Skeletal muscle tissue (tissue), 4 donors: ENCODE measurements around the gene SHC2. TPM values are rescaled to one million over a fixed set of nuclear protein-coding genes. Genes with fewer than 3 reads are reported as not detected.
"Not testable (repeated sequence)": the region's sequence is repeated elsewhere in the genome, so short reads cannot be mapped to it uniquely, and the experiment has no call there.

Source experiments
- H3K27ac ChIP-seq: one replicate; pipeline ENCODE4 v1.7.0; 2013; ENCODE audit warnings: mild to moderate bottlenecking, low read depth, low read length, inconsistent platforms
- H3K27me3 ChIP-seq, 3 donors: one replicate each; pipeline ENCODE4 v1.7.0; 2013; ENCODE audit warnings: low read length in 3 of 3; ENCODE audit not compliant: control insufficient read depth in 3 of 3, insufficient read depth in 3 of 3
- H3K36me3 ChIP-seq, 3 donors: one replicate each; pipeline ENCODE4 v1.7.0; 2013; ENCODE audit warnings: low read length in 3 of 3; ENCODE audit not compliant: control insufficient read depth in 3 of 3, insufficient read depth in 3 of 3
- H3K4me1 ChIP-seq, 3 donors: one replicate each; pipeline ENCODE4 v1.7.0; 2013; ENCODE audit warnings: low read length in 3 of 3, mild to moderate bottlenecking in 3 of 3; ENCODE audit not compliant: control insufficient read depth in 3 of 3, insufficient read depth in 3 of 3
- H3K4me3 ChIP-seq, 3 donors: one replicate each; pipeline ENCODE4 v1.7.0; 2013; ENCODE audit warnings: low read length in 3 of 3
- H3K9ac ChIP-seq, 3 donors: one replicate each; pipeline ENCODE4 v1.7.0; 2013; ENCODE audit warnings: low read length in 3 of 3, mild to moderate bottlenecking in 3 of 3, moderate library complexity in 2 of 3, low read depth in 1 of 3
- H3K9me3 ChIP-seq, 3 donors: one replicate each; pipeline ENCODE4 v1.7.0; 2013; ENCODE audit warnings: low read length in 3 of 3; ENCODE audit not compliant: control insufficient read depth in 3 of 3
- total RNA-seq: library from RNA; depleted of rRNA; stranded (reverse); fragments of >200 nt; gene quantifications from one replicate; pipeline ENCODE4 v1.2.3, GENCODE V29; 2014
- donor health status: Osteomylitis.

SHC2 gene
- total RNA-seq, 1 donor from 2014 or later: 7.8 TPM

DNA sequence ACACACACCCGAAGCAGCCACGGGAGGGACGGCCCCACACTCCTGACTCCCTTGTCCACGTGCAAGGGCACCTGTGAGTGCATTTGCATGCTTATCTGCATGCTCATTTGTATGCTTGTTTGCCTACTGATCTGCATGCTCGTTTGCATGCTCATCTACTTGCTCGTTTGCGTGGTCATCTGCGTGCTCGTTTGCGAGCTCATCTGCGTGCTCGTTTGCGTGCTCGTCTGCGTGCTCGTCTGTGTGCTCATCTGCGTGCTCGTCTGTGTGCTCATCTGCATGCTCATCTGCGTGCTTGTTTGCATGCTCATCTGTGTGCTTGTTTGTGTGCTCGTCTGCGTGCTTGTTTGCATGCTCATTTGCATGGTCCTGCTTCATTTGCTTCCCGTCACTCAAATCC lies 23.8 kb downstream of the SHC2 start:
- Histone ChIP-seq H3K36me3 (peaks cover 0 to 4% (median 4%) of the 10 kb centered on the region in 3 donors), H3K4me1 (peaks cover 5 to 14% (median 10%) of the 10 kb centered on the region in 3 donors), H3K4me3 (no peak overlapping the region), H3K27me3 (peaks cover 3 to 16% (median 13%) of the 10 kb centered on the region in 3 donors), H3K9ac (no peak overlapping the region), H3K27ac (no peak overlapping the region), H3K9me3 (peaks cover 0 to 2% (median 0%) of the 10 kb centered on the region in 3 donors)

DNA sequence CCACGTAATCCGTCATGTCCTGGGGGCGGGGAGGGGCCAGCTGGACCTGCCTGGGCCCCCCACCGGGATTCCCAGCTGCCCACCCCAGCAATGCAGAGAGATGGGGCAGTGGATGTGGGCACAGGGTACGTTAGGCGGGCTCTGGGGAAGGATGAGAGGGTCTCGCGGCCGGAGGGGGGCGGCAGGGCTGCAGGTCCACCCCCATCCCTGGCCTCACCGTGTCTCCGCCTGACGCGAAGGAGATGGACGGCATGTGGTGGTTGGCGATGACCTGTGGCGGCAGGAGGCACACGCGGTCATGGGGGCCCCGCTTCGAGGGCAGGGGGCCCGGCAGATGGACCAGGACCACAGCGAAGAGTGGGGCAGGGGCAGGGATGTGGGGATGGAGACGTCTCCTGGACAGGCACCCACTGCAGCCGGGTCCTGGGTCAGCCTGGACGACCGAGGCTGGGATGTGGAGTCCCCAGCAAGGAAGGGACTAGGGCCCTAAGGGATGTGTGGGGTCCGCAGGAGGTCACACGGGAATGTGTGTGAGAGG lies 24.4 kb downstream of the SHC2 start:
- Histone ChIP-seq H3K27ac (no peak overlapping the region), H3K9me3 (peaks cover 0 to 2% (median 0%) of the 10 kb centered on the region in 3 donors), H3K4me1 (peaks cover 5 to 14% (median 10%) of the 10 kb centered on the region in 3 donors), H3K27me3 (peaks cover 3 to 16% (median 13%) of the 10 kb centered on the region in 3 donors), H3K9ac (no peak overlapping the region), H3K36me3 (peaks cover 0 to 4% (median 2%) of the 10 kb centered on the region in 3 donors), H3K4me3 (no peak overlapping the region)

GRCh38 chr19:435707-436412 lies 25.0 kb downstream of the SHC2 start:
- Histone ChIP-seq H3K9me3 (peaks cover 0 to 2% (median 0%) of the 10 kb centered on the region in 3 donors), H3K27ac (peak overlapping the region; percentile 30), H3K9ac (peak overlapping the region in 1 of 3 donors; percentile 33), H3K36me3 (peaks cover 0 to 4% (median 2%) of the 10 kb centered on the region in 3 donors), H3K4me1 (peaks cover 5 to 10% (median 10%) of the 10 kb centered on the region in 3 donors), H3K4me3 (peak overlapping the region in 1 of 3 donors; percentile 13), H3K27me3 (peaks cover 0 to 12% (median 7%) of the 10 kb centered on the region in 3 donors)

DNA sequence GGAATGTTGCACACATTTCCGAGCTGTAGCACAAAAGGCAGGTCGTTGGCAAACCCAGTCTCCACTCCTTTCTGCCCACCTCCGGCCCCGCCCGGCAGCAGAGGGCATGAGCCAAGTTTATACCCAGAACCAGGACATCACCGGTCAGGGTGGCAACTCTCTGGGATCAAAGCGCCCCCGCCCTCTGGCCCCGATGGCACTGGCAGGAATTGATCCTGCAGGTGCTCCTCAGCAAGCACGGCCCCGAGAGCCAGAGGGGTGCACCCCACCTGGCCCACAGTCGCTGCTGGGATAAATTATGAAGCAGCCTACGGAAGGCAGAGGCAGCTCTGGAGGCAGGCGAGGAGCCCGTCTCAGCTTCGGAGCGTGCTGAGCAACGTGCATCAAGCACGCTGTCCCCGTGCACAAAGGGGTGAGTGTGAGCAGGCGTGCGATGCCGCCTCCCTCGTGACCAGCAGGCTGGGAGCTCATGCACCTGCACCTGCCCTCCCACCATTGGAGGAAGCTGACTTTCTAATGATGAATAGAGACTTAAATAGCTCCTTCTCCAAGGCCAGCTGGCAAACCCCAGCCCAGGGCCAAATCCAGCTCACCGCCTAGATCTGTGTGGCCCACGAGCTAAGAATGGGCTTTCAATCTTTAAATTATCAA lies 25.7 kb downstream of the SHC2 start:
- peaks cover 5 to 10% (median 10%) of the 10 kb centered on the region in 3 donors for H3K4me1 ChIP-seq
- H3K9ac ChIP-seq: peak overlapping the region in 1 of 3 donors; percentile 33
- H3K27ac ChIP-seq: peak overlapping the region; percentile 30
- H3K9me3 ChIP-seq: peaks cover 0 to 2% (median 0%) of the 10 kb centered on the region in 3 donors
- no peak overlapping the region for H3K4me3 ChIP-seq
- peaks cover 0 to 6% (median 0%) of the 10 kb centered on the region in 3 donors for H3K27me3 ChIP-seq
- peaks cover 0 to 4% (median 2%) of the 10 kb centered on the region in 3 donors for H3K36me3 ChIP-seq

DNA sequence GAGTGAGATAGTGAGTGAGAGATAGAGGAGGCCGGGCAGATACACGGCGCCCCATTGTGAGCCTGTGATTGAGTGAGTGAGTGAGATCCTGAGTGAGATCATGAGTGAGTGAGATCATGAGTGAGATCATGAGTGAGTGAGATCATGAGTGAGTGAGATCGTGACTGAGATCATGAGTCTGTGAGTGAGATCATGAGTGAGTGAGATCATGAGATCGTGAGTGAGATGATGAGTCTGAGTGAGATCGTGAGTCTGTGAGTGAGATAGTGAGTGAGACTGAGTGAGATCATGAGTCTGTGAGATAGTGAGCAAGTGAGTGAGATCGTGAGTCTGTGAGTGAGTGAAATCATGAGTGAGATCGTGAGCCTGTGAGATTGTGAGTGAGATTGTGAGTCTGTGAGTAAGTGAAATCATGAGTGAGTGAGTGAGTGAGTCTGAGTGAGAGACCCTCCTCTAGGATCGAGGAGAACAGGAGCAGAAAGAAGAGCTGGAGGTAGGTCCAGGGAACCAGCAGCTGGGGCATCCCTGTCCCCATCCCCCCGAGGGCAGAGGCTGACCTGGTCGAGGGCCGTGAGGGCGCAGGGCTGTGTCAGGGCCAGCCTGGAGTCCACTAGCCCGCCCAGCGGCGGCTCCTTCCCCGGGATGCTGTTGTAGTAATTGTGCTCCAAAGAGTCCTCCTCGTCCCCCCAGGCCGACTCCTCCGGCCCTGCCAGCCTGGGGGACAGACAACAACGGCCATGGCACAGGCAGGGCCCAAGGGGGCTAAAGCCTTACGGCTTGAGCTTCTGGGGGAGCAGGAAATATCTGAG lies 26.5 kb downstream of the SHC2 start:
- H3K4me1 ChIP-seq: peaks cover 5 to 10% (median 10%) of the 10 kb centered on the region in 3 donors
- H3K36me3 ChIP-seq: peaks cover 0 to 8% (median 4%) of the 10 kb centered on the region in 3 donors
- no peak overlapping the region for H3K27ac ChIP-seq

GRCh38 chr19:430701-431100 lies 30.1 kb downstream of the SHC2 start:
- Histone ChIP-seq H3K27me3 (peaks cover 0 to 3% (median 0%) of the 10 kb centered on the region in 3 donors), H3K9ac (no peak overlapping the region), H3K27ac (no peak overlapping the region), H3K36me3 (peaks cover 0 to 8% (median 6%) of the 10 kb centered on the region in 3 donors), H3K4me1 (peaks cover 1 to 11% (median 5%) of the 10 kb centered on the region in 3 donors), H3K9me3 (peaks cover 0 to 2% (median 0%) of the 10 kb centered on the region in 3 donors), H3K4me3 (no peak overlapping the region)

More for the DNA sequence above, 26.5 kb downstream of the SHC2 start:
- peaks cover 0 to 2% (median 0%) of the 10 kb centered on the region in 3 donors for H3K9me3 ChIP-seq
- H3K27me3 ChIP-seq: peaks cover 0 to 3% (median 0%) of the 10 kb centered on the region in 3 donors
- no peak overlapping the region for H3K9ac ChIP-seq
- H3K4me3 ChIP-seq: no peak overlapping the region

DNA sequence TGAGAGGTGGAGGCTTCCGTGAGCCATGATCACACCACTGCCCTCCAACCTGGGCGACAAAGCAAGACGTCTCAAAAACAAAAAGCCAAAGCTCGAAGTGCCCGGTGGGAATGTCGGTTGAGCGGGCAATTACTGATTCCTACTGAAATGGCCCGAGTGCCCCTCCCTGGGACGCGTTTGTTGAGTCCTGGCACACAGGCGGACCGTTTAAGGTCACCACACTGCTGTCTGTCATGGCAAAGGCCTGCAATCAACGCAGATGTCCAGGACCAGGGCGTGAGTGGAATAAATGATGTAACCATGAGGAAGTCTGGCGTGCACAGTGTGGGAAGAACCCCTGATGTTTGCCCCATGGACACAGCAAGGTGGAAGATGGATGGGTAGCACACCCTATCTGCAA lies 32.7 kb downstream of the SHC2 start:
- H3K27ac ChIP-seq: no peak overlapping the region
- peak overlapping the region in 2 of 3 donors; percentile 1 to 43 for H3K4me3 ChIP-seq
- H3K27me3 ChIP-seq: peaks cover 0 to 3% (median 0%) of the 10 kb centered on the region in 3 donors
- H3K9ac ChIP-seq: peak overlapping the region in 1 of 3 donors; percentile 54
- H3K36me3 ChIP-seq: peaks cover 0 to 8% (median 5%) of the 10 kb centered on the region in 3 donors
- no peaks in the 10 kb centered on the region for H3K9me3 ChIP-seq
- peaks cover 0 to 6% (median 0%) of the 10 kb centered on the region in 3 donors for H3K4me1 ChIP-seq

DNA sequence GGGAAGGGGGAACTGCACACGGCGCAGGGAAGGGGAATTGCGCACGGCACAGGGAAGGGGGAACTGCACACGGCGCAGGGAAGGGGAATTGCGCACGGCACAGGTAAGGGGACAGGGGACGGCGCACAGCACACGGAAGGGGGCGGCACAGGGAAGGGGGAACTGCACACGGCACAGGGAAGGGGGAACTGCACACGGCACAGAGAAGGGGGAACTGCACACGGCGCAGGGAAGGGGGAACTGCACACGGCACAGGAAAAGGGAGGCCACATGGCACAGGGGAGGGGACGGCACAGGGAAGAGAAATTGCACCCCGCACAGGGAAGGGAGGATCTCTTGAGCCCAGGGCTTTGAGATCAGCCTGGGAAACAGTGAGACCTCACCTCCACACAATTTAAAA lies 33.2 kb downstream of the SHC2 start:
- H3K27ac ChIP-seq, H3K9me3 ChIP-seq, H3K27me3 ChIP-seq, H3K4me1 ChIP-seq, H3K36me3 ChIP-seq: not testable (repeated sequence)
- H3K9ac ChIP-seq: peak overlapping the region in 1 of 3 donors; percentile 54
- H3K4me3 ChIP-seq: peak overlapping the region in 2 of 3 donors; percentile 1 to 43

- Histone ChIP-seq H3K36me3 (peaks cover 0 to 8% (median 5%) of the 10 kb centered on the region in 3 donors), H3K9ac (peak overlapping the region in 1 of 3 donors; percentile 50), H3K4me3 (peak overlapping the region in 2 of 3 donors; percentile 13 to 14), H3K9me3 (no peaks in the 10 kb centered on the region), H3K27me3 (peaks cover 0 to 3% (median 0%) of the 10 kb centered on the region in 3 donors), H3K4me1 (peaks cover 0 to 6% (median 0%) of the 10 kb centered on the region in 3 donors), H3K27ac (no peak overlapping the region)
Observed at GRCh38 chr19:426725-427445, 33.9 kb downstream of the SHC2 start.
